ENCODE results near the gene BTN1A1.
A peak's percentile ranks its signal among the peaks of the same experiment; 100 is the strongest.
"Not testable (repeated sequence)": the region's sequence is repeated elsewhere in the genome, so short reads cannot be mapped to it uniquely, and the experiment has no call there.

Gene BTN1A1

DNA sequence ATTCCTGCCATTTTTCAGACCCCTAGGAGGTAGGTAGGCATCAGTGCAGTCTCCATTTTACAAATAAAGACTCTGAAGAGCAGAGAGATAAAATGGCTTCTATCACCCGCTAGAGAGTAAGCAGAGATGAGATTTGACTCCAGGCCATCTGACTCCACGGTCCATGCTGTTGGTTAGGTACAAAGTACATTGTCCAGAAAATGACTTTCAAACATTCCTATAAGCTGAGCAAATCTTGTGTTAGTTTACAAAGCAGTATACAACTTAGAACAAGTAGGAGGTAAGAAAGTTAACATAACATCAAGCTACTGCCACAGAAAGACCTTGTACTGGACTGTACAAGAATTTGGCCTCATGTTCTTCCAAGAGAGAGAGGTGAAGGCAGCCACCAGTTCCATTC lies 14.9 kb downstream of the BTN1A1 start:
- Histone ChIP-seq H3K4me3 (no peak overlapping the region), H3K36me3 (ENCODE audit: insufficient read depth, low read length) (no peaks in the 10 kb centered on the region), H3K27ac (no peak overlapping the region), H3K9me3 (ENCODE audit: low read depth, low read length) (no peaks in the 10 kb centered on the region), H3K9ac (ENCODE audit: insufficient read length) (no peak overlapping the region)
- no peak for DNase-seq (ENCODE audit: low read depth, low spot score)
- TF ChIP-seq EZH2 (IDR thresholded peaks at IDR 0.05) (no peak), FOXP2 (optimal IDR thresholded peaks at IDR 0.05; ENCODE audit: control extremely low read depth, extremely low read length, insufficient read depth) (no peak), POLR2AphosphoS5 (IDR thresholded peaks at IDR 0.05; ENCODE audit: borderline replicate concordance, low read depth, low read length) (no peak)

GRCh38 chr6:26516481-26517427 lies 16.7 kb downstream of the BTN1A1 start:
- Histone ChIP-seq H3K27ac (no peak overlapping the region), H3K9me3 (ENCODE audit: low read depth, low read length) (no peaks in the 10 kb centered on the region), H3K9ac (ENCODE audit: insufficient read length) (no peak overlapping the region), H3K4me3 (no peak overlapping the region), H3K36me3 (ENCODE audit: insufficient read depth, low read length) (no peaks in the 10 kb centered on the region)
- DNase-seq (ENCODE audit: low read depth, low spot score): no peak
- no peak for TF ChIP-seq EZH2 (IDR thresholded peaks at IDR 0.05)
- TF ChIP-seq FOXP2 (optimal IDR thresholded peaks at IDR 0.05; ENCODE audit: control extremely low read depth, extremely low read length, insufficient read depth): no peak
- TF ChIP-seq POLR2AphosphoS5 (IDR thresholded peaks at IDR 0.05; ENCODE audit: borderline replicate concordance, low read depth, low read length): no peak

DNA sequence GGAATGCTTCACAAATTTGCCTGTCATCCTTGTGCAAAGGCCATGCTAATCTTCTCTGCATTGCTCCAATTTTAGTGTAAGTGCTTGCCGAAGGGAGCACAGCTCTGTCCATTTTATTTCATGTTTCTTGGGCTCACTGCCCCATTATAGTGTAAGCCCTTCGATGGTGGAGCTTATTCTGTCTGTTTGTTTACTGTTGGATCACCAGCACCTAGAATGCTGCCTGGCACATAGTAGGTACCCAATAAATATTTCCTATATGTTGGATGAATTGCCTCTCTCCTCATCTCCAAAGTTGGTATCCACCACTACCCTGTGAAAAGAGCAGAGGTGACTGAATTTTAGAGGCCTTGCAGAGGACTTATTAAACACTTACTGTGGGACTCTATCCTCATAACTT lies 19.3 kb downstream of the BTN1A1 start:
- no peak for TF ChIP-seq FOXP2 (optimal IDR thresholded peaks at IDR 0.05; ENCODE audit: control extremely low read depth, extremely low read length, insufficient read depth)
- TF ChIP-seq POLR2AphosphoS5 (IDR thresholded peaks at IDR 0.05; ENCODE audit: borderline replicate concordance, low read depth, low read length): no peak
- TF ChIP-seq EZH2 (IDR thresholded peaks at IDR 0.05): no peak
- no peak overlapping the region for H3K27ac ChIP-seq
- no peak overlapping the region for H3K9ac ChIP-seq (ENCODE audit: insufficient read length)
- no peak for DNase-seq (ENCODE audit: low read depth, low spot score)
- H3K36me3 ChIP-seq (ENCODE audit: insufficient read depth, low read length): no peaks in the 10 kb centered on the region
- H3K4me3 ChIP-seq: no peak overlapping the region
- H3K9me3 ChIP-seq (ENCODE audit: low read depth, low read length): no peaks in the 10 kb centered on the region

DNA sequence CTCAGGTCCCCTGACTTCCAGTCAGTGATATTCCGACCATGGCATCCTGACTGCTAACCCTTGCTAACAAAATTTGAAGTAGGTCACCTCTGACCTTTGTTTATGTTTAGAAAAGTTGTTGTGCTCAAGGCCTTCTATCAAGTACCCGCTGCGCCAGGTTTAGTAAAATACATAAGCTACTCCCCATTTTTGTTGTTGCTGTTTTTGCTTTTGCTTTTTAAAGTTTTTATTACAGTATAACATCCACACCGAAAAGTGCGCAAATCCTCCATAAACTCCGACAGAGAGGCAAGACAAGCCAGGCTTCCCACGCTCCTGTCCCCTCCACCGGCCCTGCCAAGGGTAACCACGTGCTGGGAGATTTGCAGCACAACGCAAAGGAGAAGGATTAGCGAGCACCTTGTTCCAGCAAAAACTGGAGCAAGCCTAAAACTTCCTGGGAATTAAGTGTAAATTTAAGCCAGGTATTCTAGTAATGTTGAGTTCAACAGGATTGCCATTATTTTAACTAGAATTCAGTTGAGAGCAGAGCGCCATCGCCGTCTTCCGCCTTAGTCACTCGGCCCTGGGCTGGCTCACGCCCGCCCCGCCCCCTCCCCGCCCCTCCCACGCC lies 20.2 kb downstream of the BTN1A1 start:
- H3K9me3 ChIP-seq (ENCODE audit: low read depth, low read length): no peaks in the 10 kb centered on the region
- H3K36me3 ChIP-seq (ENCODE audit: insufficient read depth, low read length): no peaks in the 10 kb centered on the region
- peak overlapping the region; percentile 91 for H3K27ac ChIP-seq
- peak; percentile 24 for DNase-seq (ENCODE audit: low read depth, low spot score)
- peak overlapping the region; percentile 80 for H3K4me3 ChIP-seq
- TF ChIP-seq POLR2AphosphoS5 (IDR thresholded peaks at IDR 0.05; ENCODE audit: borderline replicate concordance, low read depth, low read length): peak; percentile 50; the same call in 1 of the 2 replicates
- TF ChIP-seq FOXP2 (optimal IDR thresholded peaks at IDR 0.05; ENCODE audit: control extremely low read depth, extremely low read length, insufficient read depth): no peak
- no peak for TF ChIP-seq EZH2 (IDR thresholded peaks at IDR 0.05)
- peak overlapping the region; percentile 84 for H3K9ac ChIP-seq (ENCODE audit: insufficient read length)

- TF ChIP-seq EZH2 (IDR thresholded peaks at IDR 0.05): no peak
- TF ChIP-seq FOXP2 (optimal IDR thresholded peaks at IDR 0.05; ENCODE audit: control extremely low read depth, extremely low read length, insufficient read depth): no peak
- TF ChIP-seq POLR2AphosphoS5 (IDR thresholded peaks at IDR 0.05; ENCODE audit: borderline replicate concordance, low read depth, low read length): no peak
- DNase-seq (ENCODE audit: low read depth, low spot score): peak; percentile 44
- H3K9me3 ChIP-seq (ENCODE audit: low read depth, low read length): no peaks in the 10 kb centered on the region
- H3K9ac ChIP-seq (ENCODE audit: insufficient read length): peak overlapping the region; percentile 56
- H3K4me3 ChIP-seq: peak overlapping the region; percentile 66
- peak overlapping the region; percentile 48; the same call in 1 of the 2 replicates for H3K27ac ChIP-seq
- H3K36me3 ChIP-seq (ENCODE audit: insufficient read depth, low read length): no peaks in the 10 kb centered on the region
Observed at GRCh38 chr6:26520850-26521599, 20.9 kb downstream of the BTN1A1 start.

DNA sequence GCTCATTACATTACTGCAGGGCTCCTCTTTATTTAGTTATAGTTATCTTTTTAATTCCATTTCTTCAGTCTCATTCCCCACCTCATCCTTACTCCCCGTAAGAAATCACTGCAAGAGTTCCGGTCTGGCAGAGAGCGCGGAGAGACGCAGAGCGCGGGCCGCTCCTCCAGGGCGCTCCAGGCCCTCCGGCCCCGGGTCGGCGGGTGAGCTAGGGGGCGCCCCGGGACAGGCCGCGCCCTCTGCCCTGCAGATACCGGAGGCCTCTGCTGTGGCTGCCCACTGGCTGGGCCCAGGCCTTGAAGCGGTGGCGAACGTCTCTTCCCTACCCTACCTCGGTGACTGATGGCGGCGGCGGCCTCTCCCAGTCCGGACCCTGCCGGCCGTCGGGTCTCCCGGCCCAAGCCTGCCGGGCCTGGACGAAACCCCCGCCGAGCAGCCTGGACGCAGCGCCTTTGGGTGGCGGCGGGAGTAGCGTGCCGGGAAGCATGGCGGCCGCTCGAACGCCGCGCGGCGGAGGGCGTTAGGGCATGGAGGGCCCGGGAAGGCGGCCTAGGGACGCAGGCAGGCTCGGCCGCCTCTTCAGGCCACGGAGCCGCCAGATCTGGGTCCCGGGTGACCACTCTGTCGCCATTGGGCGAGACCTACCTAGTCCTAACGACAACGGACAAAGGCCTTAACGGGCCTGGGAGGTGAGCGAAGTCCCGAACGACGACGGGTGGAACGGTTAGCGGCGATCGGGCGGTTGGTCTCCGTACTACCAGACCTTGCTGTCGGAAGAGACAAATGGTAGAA lies 21.7 kb downstream of the BTN1A1 start:
- no peaks in the 10 kb centered on the region for H3K9me3 ChIP-seq (ENCODE audit: low read depth, low read length)
- no peak for TF ChIP-seq POLR2AphosphoS5 (IDR thresholded peaks at IDR 0.05; ENCODE audit: borderline replicate concordance, low read depth, low read length)
- TF ChIP-seq FOXP2 (optimal IDR thresholded peaks at IDR 0.05; ENCODE audit: control extremely low read depth, extremely low read length, insufficient read depth): no peak
- TF ChIP-seq EZH2 (IDR thresholded peaks at IDR 0.05): no peak
- no peaks in the 10 kb centered on the region for H3K36me3 ChIP-seq (ENCODE audit: insufficient read depth, low read length)
- no peak for DNase-seq (ENCODE audit: low read depth, low spot score)
- H3K4me3 ChIP-seq: peak overlapping the region; percentile 66
- H3K9ac ChIP-seq (ENCODE audit: insufficient read length): peak overlapping the region; percentile 56
- H3K27ac ChIP-seq: peak overlapping the region; percentile 48; the same call in 1 of the 2 replicates

DNA sequence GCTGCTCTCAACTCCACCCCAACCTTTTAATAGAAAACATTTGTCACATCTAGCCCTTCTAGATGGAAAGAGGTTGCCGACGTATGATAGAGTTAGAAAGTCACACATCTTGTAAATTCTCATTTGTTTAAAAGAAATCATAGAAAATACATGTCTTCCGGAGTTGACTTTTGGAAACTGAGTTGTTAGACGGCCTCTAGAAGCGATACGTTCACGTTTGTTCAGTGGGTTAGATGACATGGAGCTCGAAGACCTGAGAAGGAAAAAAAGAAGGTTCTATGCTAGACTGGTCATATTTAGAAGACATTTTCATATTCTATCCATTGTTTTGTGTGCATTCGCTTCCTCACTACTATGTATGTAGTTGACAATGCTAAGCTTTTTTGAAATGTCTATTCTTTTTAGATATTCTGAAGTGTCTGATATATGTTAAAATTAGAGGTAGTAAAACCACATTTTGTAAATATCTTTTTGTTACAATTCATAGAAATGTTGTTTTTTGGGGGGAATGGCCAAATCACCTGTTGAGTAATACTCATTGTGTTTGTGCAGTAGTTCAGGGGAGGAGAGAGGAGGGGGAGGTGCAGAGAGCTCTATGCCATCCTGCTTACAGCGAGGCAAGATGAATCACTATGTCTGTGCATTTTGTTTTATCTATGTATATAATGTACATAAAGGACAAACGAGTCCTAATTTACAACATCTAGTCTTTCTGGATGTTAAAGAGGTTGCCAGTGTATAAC lies 22.6 kb downstream of the BTN1A1 start:
- H3K36me3 ChIP-seq (ENCODE audit: insufficient read depth, low read length); H3K27ac ChIP-seq; DNase-seq (ENCODE audit: low read depth, low spot score); H3K4me3 ChIP-seq; H3K9ac ChIP-seq (ENCODE audit: insufficient read length); H3K9me3 ChIP-seq (ENCODE audit: low read depth, low read length): not testable (repeated sequence)

- not testable (repeated sequence) for H3K27ac ChIP-seq; H3K9ac ChIP-seq (ENCODE audit: insufficient read length); H3K9me3 ChIP-seq (ENCODE audit: low read depth, low read length); DNase-seq (ENCODE audit: low read depth, low spot score); H3K36me3 ChIP-seq (ENCODE audit: insufficient read depth, low read length); H3K4me3 ChIP-seq
Observed at GRCh38 chr6:26524314-26524713, 24.2 kb downstream of the BTN1A1 start.
